ENCODE measurements around the gene ACVR1.
"Not testable (repeated sequence)": the region's sequence is repeated elsewhere in the genome, so short reads cannot be mapped to it uniquely, and the experiment has no call there.

ACVR1 gene

GRCh38 chr2:157893611-157894010 lies 17.5 kb upstream of the ACVR1 start:
- DNase-seq, result no peak

- DNase-seq, result no peak
Observed at GRCh38 chr2:157891643-157892041, 15.5 kb upstream of the ACVR1 start.

DNA sequence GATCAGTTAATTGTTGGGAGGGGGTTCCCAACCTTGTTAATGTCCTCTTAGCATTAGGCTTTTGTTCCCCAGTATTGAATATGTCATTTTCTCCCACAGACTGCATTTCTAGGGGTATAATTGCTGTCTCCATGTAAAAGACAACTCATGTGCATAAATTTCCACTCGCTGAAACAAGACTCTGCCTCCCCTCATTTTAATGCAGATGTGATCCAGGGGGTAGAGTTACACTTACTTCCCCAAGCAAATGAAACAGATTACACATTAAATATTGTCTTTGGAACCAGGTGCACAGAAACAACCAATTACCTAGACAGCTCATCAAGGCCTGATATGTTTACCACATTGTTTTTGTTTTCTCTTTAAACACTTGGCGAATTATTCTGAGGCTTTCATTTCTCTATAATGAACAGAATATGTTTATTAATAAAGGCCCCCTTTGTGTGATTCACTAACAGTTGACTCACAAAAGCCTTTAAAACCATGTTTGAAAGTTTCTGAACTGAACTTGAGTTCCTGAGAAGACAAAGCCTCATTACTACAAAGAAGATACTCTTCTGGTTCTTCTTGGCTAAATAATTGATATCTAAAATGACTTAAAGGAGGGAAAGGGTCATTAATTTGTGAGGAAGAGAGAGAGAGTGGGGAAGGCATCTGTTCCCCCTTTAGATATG lies 15.0 kb upstream of the ACVR1 start:
- no peak for DNase-seq

DNA sequence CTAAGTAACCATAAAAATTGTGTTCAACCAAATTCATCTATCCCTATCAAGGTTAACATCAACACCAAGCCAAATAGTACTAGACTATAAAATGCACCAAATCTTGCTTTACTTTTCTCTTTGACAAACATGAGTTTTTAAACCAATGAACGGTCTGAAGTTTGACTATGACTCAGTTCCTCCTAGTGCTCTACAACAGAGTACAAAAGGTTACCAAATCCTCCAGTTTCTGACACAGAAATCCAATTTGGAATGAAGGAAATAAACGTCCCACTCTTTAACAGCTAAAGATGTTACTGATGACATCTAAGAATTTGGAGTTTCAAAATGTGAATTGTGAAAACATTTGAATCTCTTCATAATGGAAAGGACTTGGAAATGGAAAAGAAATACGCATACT lies 11.8 kb upstream of the ACVR1 start:
- DNase-seq, result no peak

DNA sequence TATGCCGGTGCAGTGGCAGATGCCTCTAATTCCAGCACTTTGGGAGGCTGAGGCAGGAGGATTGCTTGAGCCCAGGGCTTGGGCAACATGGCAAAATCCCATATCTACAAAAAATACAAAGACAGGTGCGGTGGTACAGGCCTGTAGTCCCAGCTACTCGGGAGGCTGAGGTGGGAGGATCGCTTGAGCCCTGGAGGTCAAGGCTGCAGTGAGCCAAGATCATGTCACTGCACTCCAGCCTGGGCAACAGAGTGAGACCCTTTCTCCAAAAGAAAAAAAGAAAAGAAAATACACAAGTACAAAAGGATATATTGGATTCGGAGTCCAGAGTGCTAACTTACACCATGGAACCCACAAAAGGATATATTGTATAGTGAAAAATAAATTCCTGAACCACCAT lies 8.4 kb upstream of the ACVR1 start:
- DNase-seq, result not testable (repeated sequence)

DNA sequence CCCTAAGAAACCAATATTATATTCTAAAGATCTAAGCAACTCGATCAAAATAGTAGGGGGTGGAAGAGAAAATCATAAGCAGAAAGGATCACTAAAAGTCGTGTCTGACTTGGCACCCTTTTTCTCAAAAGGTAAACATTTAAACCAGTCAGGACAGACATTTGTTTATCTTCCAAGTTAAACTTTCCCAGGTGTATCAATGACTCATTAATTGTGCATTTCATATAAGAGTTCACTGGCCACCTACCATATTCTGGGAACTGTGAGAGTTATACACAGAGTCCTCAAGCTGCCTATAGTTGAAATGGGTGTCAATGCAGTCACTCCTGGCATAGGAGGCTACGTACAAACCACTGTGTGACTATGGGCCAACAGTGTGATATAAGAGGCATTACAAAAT lies 4.8 kb upstream of the ACVR1 start:
- no peak for DNase-seq

- DNase-seq, result no peak
Observed at GRCh38 chr2:157877761-157878400, 1.8 kb upstream of the ACVR1 start.

GRCh38 chr2:157876786-157877138 lies 632 bp upstream of the ACVR1 start:
- no peak for DNase-seq

DNA sequence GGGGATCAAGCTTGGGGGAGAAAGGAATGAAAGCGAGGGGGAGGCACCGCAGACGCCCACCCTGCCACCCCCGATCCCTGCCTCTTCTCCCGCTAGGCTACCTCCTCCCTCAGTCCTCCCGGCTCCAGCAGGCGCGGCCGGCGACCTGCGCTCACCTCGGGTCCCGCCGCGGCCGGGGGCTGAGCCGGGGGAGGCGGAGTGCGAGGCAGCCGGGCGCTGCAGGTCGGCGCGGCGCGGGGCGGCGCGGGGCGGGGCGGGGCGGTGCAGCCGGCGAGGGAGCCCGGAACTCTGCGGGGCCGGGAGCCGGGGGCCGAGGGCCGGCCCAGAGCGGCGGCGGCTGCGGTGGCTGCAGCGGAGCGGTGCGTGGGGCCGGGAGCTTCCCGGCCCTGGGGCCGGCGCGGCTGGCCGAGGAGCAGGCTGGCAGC lies 477 bp downstream of the ACVR1 start:
- DNase-seq, result peak; percentile 72

DNA sequence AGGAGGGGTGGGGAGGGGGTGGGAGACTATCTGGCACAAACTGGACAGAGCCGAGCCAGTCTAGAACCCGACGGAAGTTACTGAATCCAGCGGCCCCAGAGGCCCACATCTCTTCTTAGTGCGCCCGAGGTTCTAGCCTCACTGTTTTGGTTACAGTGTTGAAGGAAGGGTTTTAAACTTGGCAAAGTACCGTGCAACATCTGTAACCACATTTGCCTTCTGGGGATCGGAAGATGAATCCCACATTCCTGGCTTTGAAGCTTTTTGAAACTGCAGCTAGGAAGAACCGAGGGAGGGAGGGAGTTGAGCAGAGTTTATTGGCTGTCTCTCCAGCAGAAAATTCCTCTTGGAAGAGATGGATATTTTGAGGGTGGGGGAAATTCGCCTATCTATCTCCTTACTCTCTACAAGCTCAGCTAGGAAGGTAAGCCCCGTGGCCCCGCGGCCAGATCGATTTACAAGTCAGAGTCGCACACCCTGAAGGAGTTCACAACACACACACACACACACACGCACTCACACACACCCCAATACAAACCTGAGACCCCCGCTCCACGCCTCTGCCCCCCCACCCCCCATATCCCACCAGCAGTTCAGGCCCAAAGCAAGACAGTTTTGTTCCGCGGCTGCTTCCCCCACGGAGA lies 1.0 kb downstream of the ACVR1 start:
- DNase-seq, result peak; percentile 50

- no peak for DNase-seq
Observed at GRCh38 chr2:157874348-157874747, 1.8 kb downstream of the ACVR1 start.

DNA sequence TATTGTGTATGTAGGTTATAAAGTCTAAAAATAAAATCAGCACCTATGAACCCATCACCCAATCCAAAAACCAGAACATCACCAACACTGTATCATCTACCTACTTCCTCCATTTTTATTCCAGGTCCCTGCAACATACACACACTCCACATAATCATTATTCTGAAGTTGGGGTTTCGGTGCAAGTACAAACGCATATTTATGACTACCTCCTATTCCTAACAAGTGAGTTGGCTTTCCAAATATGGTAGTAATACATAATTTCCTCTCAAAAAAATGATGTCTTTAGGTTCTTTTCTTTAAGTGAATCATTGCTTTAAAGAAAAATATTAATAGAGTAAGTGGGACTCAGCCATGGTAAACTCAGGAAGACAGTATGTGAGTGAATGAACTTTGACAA lies 3.3 kb downstream of the ACVR1 start:
- DNase-seq, result no peak

DNA sequence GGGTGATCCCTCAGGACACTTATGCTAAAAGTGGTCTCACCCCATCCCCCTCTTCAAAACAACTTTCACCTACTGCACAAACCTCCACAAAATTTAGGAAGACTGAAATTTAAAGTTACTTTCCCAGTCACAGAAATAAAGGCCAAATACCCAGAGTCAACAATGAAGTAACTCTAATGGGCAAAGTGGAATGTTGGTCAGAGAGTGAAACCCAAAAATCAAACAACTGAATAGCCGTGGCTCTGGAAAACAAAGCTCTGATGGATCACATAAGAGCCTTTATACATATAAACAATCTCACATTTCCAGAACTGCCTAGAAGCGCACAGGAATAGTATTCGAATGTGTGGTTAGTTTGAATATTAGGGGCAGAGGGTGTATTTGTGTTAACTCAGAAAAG lies 4.7 kb downstream of the ACVR1 start:
- no peak for DNase-seq

DNA sequence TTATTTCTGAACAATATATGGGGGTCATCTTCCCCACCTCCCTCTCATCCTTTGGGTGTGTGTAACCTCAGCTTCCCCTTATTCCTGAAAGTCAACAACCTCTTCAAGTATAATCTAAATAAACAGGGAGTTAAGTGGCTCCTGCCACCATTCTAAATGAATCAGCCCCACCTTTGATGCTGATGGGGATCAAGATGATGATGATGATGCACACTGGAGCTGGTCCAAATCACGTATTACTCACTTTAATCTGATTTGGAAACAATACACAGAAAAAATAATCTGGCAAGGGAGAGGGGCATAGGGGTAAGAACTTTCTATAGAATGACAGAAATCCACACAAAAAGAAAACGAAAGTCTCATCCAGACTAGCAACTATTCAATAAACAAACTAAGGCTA lies 7.1 kb downstream of the ACVR1 start:
- peak; percentile 2 for DNase-seq

DNA sequence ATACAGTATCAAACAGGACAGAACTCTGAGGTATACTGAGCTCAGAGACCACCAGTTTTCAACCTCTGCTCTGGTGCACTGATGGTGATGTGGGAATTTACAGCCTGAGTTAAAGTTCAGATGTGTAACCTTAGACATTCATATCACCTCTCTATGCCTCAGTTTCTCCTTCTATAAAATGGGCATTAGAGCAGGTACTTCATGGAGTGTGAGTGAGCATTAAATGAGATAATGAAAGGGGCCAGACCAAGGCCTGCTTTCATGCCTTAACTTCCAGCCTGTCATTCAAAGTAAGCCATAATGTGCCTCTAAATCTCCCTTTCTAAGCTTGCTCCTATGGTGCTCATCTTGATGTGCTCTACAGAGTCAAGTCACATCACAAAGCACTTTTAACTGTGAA lies 8.4 kb downstream of the ACVR1 start:
- no peak for DNase-seq

DNA sequence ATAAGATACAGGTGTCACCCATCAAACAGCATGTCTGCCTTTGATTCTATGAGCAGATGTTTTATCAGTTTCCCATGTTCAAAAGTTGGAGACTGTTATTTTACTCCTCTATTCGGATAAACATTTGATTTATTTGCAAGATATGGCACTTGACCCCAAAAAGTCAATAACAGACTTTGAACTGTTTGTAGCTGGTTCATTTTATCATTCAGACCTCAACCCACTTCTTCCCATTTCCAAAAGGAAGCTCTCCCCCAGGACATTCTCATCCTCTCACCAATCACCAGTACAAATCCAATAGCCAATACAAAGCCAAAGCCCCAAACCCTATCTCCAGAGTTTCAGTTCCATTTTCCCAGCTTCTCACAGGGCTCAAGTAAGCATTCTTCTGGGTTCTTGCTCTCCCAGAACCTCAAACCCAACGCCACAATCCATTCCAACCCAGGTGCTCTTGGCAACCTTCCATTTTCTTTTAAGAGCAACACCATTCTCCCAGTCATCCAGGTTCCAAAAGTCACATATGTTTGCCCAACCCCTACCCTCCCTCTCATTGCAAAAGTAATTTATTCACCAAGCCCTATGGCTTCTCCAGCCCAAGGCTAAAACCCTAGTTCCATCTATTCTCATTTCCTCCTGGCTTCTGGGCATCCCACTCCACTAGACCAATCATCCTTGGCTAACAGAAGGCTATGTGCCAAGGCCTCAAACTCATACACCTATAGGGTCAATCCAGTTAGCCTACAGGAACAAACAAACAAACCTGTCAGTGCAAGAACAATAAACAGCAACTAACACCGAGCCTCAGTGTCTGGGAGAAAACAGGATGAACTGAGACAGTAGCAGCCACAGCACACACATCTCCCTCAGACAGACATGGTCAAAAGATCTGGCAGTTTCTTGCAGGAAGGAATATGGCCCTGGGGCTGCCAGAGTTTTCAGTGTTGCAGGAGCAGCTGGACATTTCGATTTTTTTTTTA lies 9.2 kb downstream of the ACVR1 start:
- no peak for DNase-seq

DNA sequence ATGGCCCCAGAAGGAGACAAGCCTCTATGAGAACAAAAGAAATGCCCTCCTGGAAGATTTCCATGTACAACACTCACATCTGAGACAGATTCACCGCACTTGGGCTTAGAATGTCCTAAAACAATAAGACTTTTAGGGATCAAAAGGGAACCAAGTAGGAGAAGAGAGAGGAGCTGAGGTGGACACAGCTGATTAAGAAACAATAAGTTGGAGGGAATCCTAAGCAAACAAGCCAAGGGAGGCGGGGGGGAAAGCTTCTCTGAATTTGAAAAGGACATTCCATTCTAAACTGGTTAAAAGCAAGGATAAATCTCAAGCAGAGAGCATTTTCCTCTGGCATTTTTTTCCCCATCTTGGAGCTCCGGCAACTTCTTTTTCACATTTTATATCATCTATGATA lies 9.9 kb downstream of the ACVR1 start:
- DNase-seq, result no peak

GRCh38 chr2:157864857-157865430 lies 11.2 kb downstream of the ACVR1 start:
- no peak for DNase-seq

DNA sequence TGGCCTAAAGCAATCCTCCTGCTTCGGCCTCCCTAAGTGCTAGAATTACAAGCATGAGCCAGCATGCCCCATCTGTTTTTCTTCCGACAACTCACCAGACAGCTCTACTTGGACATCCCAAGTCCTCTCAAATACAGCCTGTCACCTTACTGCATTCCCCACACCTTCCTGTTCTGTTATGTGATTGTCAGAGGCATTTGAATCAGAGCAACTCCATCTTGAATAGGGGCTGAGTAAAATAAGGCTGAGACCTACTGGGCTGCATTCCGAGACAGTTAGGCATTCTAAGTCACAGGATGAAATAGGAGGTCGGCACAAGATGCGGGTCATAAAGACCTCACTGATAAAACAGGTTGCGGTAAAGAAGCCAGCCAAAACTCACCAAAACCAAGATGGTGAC lies 17.3 kb downstream of the ACVR1 start:
- no peak for DNase-seq

DNA sequence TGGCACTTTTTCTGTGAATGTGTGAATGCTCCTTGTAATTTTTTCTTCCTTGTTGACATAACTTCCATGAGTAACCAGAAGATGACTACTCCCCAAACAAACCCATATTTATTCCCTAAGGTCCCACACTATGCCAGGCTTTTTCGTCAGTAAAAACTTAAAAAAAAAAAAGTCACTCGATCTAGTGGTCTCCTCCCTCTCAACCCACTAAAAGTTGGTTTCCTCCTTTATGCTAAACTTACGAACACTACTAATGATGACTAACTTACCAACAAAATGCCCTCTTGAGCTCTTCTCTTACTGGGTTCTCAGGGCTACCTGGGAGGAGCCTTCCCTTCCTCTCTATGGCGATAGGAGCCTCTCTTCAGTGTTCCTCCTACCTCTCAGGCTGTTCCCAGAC lies 18.2 kb downstream of the ACVR1 start:
- no peak for DNase-seq

DNA sequence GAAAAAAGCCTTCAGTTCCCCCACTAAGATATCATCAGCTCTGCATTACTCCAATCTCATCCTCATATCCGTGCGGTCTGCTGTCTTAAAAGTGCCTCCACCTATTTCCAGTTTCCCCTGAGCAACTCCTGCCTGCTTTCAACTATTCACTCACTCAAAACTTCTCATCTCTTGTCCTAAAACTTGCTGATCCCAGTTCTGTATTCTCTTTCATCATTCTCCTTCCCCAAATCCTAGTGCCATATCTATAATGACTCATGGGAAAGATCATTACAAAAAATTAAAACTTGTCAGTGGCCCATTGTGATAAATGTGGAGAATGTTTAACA lies 20.0 kb downstream of the ACVR1 start:
- no peak for DNase-seq

- no peak for DNase-seq
Observed at GRCh38 chr2:157853820-157854219, 22.3 kb downstream of the ACVR1 start.

- no peak for DNase-seq
Observed at GRCh38 chr2:157853211-157853610, 22.9 kb downstream of the ACVR1 start.

Data from CD4-positive, alpha-beta T cell treated with Interleukin-6 for 4 hours (primary cell).